ENCODE data around the gene IQSEC1. TPM values are rescaled to one million over a fixed set of nuclear protein-coding genes. Genes with fewer than 3 reads are reported as not detected.

IQSEC1 gene
- total and polyA plus RNA-seq, 2 donors (not counting 1 experiment from before 2014, with no cell fraction given), result 96.7 to 222 TPM

GRCh38 chr3:12908859-12909258 is 164.4 kb downstream of the IQSEC1 start:
- Mint-ChIP-seq H3K4me1 (peaks cover 10% of the 10 kb centered on the region), H3K9me3 (ENCODE audit: insufficient read depth) (no peaks in the 10 kb centered on the region), H3K27ac (no peak overlapping the region), H3K27me3 (no peaks in the 10 kb centered on the region), H3K4me3 (no peak overlapping the region)
- H3K27ac ChIP-seq (ENCODE audit: low read length in 2 of 2), result no peak overlapping the region
- no peak overlapping the region for H3K4me3 ChIP-seq (ENCODE audit: control extremely low read depth in 1 of 5, extremely low read depth in 1 of 5, insufficient read depth in 1 of 5, low read depth in 2 of 5, low read length in 4 of 5)
- peaks cover 100% of the 10 kb centered on the region for H4K20me1 ChIP-seq (ENCODE audit: control insufficient read depth, insufficient read depth, low read length, poor library complexity, severe bottlenecking)
- TF ChIP-seq EZH2 (IDR thresholded peaks at IDR 0.05; ENCODE audit: borderline replicate concordance, insufficient read depth, low read depth, low read length, poor library complexity, severe bottlenecking), result no peak
- no peak for TF ChIP-seq CTCF (IDR thresholded peaks at IDR 0.05)
- ATAC-seq (ENCODE audit: low read depth) (no peak), DNase-seq (no peak)
- peaks cover 0 to 100% of the 10 kb centered on the region in 2 experiments for H3K36me3 ChIP-seq (replicated peaks in 1 of 2; ENCODE audit: control extremely low read depth in 1 of 2, control insufficient read depth in 1 of 2, extremely low read depth in 1 of 2, insufficient read depth in 2 of 2, low read length in 1 of 2)
- H3K9me3 ChIP-seq (ENCODE audit: control extremely low read depth in 1 of 3, control insufficient read depth in 2 of 3, insufficient read depth in 1 of 3, low read length in 2 of 3), result no peaks in the 10 kb centered on the region
- ChIA-PET POLR2A (no interaction called here), CTCF (no interaction called here)
- H3K79me2 ChIP-seq (ENCODE audit: control insufficient read depth, insufficient read depth, low read length), result peaks cover 9% of the 10 kb centered on the region
- H3K4me1 ChIP-seq (ENCODE audit: control insufficient read depth in 2 of 2, insufficient read depth in 2 of 2, low read length in 2 of 2), result peaks cover 3 to 14% of the 10 kb centered on the region in 2 donors
- WGBS (ENCODE audit: insufficient coverage), result 94% methylated on average over 7 of the region's 7 CpGs
- no peak overlapping the region for H2AFZ ChIP-seq (ENCODE audit: insufficient read depth, low read depth, low read length, poor library complexity, severe bottlenecking)
- H3K27me3 ChIP-seq (replicated peaks in 1 of 4; ENCODE audit: control extremely low read depth in 1 of 4, control insufficient read depth in 3 of 4, insufficient read depth in 4 of 4, low read length in 3 of 4), result no peaks in the 10 kb centered on the region
- no peak overlapping the region for H3K9ac ChIP-seq (ENCODE audit: low read length)
- intact Hi-C loops (cut with micrococcal nuclease), result no loop called here
- H3K4me2 ChIP-seq (replicated peaks; ENCODE audit: low read depth, low read length, poor library complexity, severe bottlenecking), result no peak overlapping the region

- WGBS (ENCODE audit: insufficient coverage), result 97% methylated on average over 28 of the region's 28 CpGs
- peaks cover 9 to 21% of the 10 kb centered on the region in 2 donors for H3K4me1 ChIP-seq (ENCODE audit: control insufficient read depth in 2 of 2, insufficient read depth in 2 of 2, low read length in 2 of 2)
- peaks cover 0 to 4% (median 0%) of the 10 kb centered on the region in 3 donors for H3K9me3 ChIP-seq (ENCODE audit: control extremely low read depth in 1 of 3, control insufficient read depth in 2 of 3, insufficient read depth in 1 of 3, low read length in 2 of 3)
- DNase-seq (no peak), ATAC-seq (ENCODE audit: low read depth) (no peak)
- H3K36me3 ChIP-seq (replicated peaks in 1 of 2; ENCODE audit: control extremely low read depth in 1 of 2, control insufficient read depth in 1 of 2, extremely low read depth in 1 of 2, insufficient read depth in 2 of 2, low read length in 1 of 2), result peaks cover 0 to 99% of the 10 kb centered on the region in 2 experiments
- H4K20me1 ChIP-seq (ENCODE audit: control insufficient read depth, insufficient read depth, low read length, poor library complexity, severe bottlenecking), result peaks cover 100% of the 10 kb centered on the region
- TF ChIP-seq CTCF (IDR thresholded peaks at IDR 0.05), result no peak
- TF ChIP-seq EZH2 (IDR thresholded peaks at IDR 0.05; ENCODE audit: borderline replicate concordance, insufficient read depth, low read depth, low read length, poor library complexity, severe bottlenecking), result no peak
- Mint-ChIP-seq H3K4me3 (no peak overlapping the region), H3K4me1 (peaks cover 17% of the 10 kb centered on the region), H3K27ac (no peak overlapping the region), H3K27me3 (no peaks in the 10 kb centered on the region), H3K9me3 (ENCODE audit: insufficient read depth) (no peaks in the 10 kb centered on the region)
- no peak overlapping the region for H3K4me3 ChIP-seq (ENCODE audit: control extremely low read depth in 1 of 5, extremely low read depth in 1 of 5, insufficient read depth in 1 of 5, low read depth in 2 of 5, low read length in 4 of 5)
- no peak overlapping the region for H3K27ac ChIP-seq (ENCODE audit: low read length in 2 of 2)
- peaks cover 11% of the 10 kb centered on the region for H3K79me2 ChIP-seq (ENCODE audit: control insufficient read depth, insufficient read depth, low read length)
- ChIA-PET POLR2A (no interaction called here), CTCF (no interaction called here)
- no peak overlapping the region for H3K4me2 ChIP-seq (replicated peaks; ENCODE audit: low read depth, low read length, poor library complexity, severe bottlenecking)
- H3K27me3 ChIP-seq (replicated peaks in 1 of 4; ENCODE audit: control extremely low read depth in 1 of 4, control insufficient read depth in 3 of 4, insufficient read depth in 4 of 4, low read length in 3 of 4), result no peaks in the 10 kb centered on the region
- no peak overlapping the region for H2AFZ ChIP-seq (ENCODE audit: insufficient read depth, low read depth, low read length, poor library complexity, severe bottlenecking)
- no peak overlapping the region for H3K9ac ChIP-seq (ENCODE audit: low read length)
- intact Hi-C loops (cut with micrococcal nuclease), result no loop called here
These were observed 165.0 kb downstream of the IQSEC1 start for GRCh38 chr3:12908136-12908730.
